HepG2 (cell line): ENCODE data around the gene PTH1R.

Experiments used
- ATF2 ChIP-seq: sonication (generic); formaldehyde crosslinking; IDR thresholded peaks from 2 replicates; pipeline ENCODE4 v1.4.0; 2020; ENCODE audit warnings: missing genetic modification reagents
- CREM ChIP-seq, 2 experiments: sonication (generic) in 1 of 2; formaldehyde crosslinking in 1 of 2; IDR thresholded peaks; 2 replicates each; pipeline versions ENCODE4 v1.4.0 to v1.6.1; 2016 to 2020; ENCODE audit warnings: antibody characterized with exemption in 1 of 2, mild to moderate bottlenecking in 1 of 2, missing genetic modification reagents in 1 of 2
- CTCF ChIP-seq: sonication (generic); formaldehyde crosslinking; IDR thresholded peaks from 2 replicates; pipeline ENCODE4 v1.5.0; 2020; ENCODE audit warnings: mild to moderate bottlenecking, missing genetic modification reagents, moderate library complexity
- FOXC1 ChIP-seq: sonication (generic); formaldehyde crosslinking; IDR thresholded peaks from 2 replicates; pipeline ENCODE4 v1.8.0; 2022; ENCODE audit warnings: mild to moderate bottlenecking, missing genetic modification reagents, borderline replicate concordance
- MLXIP ChIP-seq: sonication (generic); formaldehyde crosslinking; IDR thresholded peaks from 2 replicates; pipeline ENCODE4 v1.9.0; 2021; ENCODE audit warnings: missing genetic modification reagents, borderline replicate concordance
- MYC ChIP-seq: sonication (generic); formaldehyde crosslinking; IDR thresholded peaks from 2 replicates; pipeline ENCODE4 v1.9.0; 2021; ENCODE audit warnings: missing genetic modification reagents, borderline replicate concordance
- PBX3 ChIP-seq: sonication (generic); formaldehyde crosslinking; IDR thresholded peaks from 2 replicates; pipeline ENCODE4 v1.8.1; 2023; ENCODE audit warnings: missing genetic modification reagents, inconsistent platforms, borderline replicate concordance
- REST ChIP-seq, 2 experiments: IDR thresholded peaks; 2 replicates each; pipeline ENCODE4 v1.6.1; 2011 to 2012; ENCODE audit warnings: low read length in 2 of 2, borderline replicate concordance in 1 of 2, low read depth in 1 of 2, mild to moderate bottlenecking in 1 of 2, moderate library complexity in 1 of 2
- SMAD1 ChIP-seq: sonication (generic); formaldehyde crosslinking; IDR thresholded peaks from 2 replicates; pipeline ENCODE4 v1.4.0; 2020; ENCODE audit warnings: missing genetic modification reagents, low read depth, mild to moderate bottlenecking, borderline replicate concordance
- TBL1XR1 ChIP-seq: fragments of 150-350 bp; IDR thresholded peaks from 2 replicates; pipeline ENCODE4 v1.6.1; 2014; ENCODE audit warnings: borderline replicate concordance, low read length; ENCODE audit not compliant: partially characterized antibody
- ZBTB1 ChIP-seq: sonication (generic); formaldehyde crosslinking; IDR thresholded peaks from 2 replicates; pipeline ENCODE4 v1.4.0; 2020; ENCODE audit warnings: missing genetic modification reagents, borderline replicate concordance
- ZNF737 ChIP-seq: sonication (generic); formaldehyde crosslinking; IDR thresholded peaks from 2 replicates; pipeline ENCODE4 v1.5.0; 2020; ENCODE audit warnings: missing genetic modification reagents, mild to moderate bottlenecking, borderline replicate concordance

- TF ChIP-seq CREM (IDR thresholded peaks at IDR 0.05) = no peak
- TF ChIP-seq CREM (CRISPR knock-in tag; IDR thresholded peaks at IDR 0.05) = no peak
- TF ChIP-seq MYC = no peak
- TF ChIP-seq REST (IDR thresholded peaks at IDR 0.05; ENCODE audit: borderline replicate concordance in 1 of 2, low read depth in 1 of 2, low read length in 2 of 2) = no peak
- no peak for TF ChIP-seq FOXC1
- no peak for TF ChIP-seq TBL1XR1
- no peak for TF ChIP-seq ZBTB1
- TF ChIP-seq CTCF (CRISPR knock-in tag) = no peak
- no peak for TF ChIP-seq SMAD1
- no peak for TF ChIP-seq MLXIP
- TF ChIP-seq ZNF737 (CRISPR knock-in tag) = no peak
- no peak for TF ChIP-seq PBX3 (CRISPR knock-in tag)
- no peak for TF ChIP-seq ATF2 (CRISPR knock-in tag)
Observed at GRCh38 chr3:46918634-46919033, 41.1 kb downstream of the PTH1R start.
